Left lobe of liver (tissue), 2 donors: ENCODE results near the gene PGPEP1. TPM values are rescaled to one million over a fixed set of nuclear protein-coding genes. Genes with fewer than 3 reads are reported as not detected.
A peak's percentile ranks its signal among the peaks of the same experiment; 100 is the strongest.
"Not testable (repeated sequence)": the region's sequence is repeated elsewhere in the genome, so short reads cannot be mapped to it uniquely, and the experiment has no call there.

Source experiments
- ATAC-seq: fragments of 200-7000 bp; cut with Tn5 transposase; one replicate; pipeline ENCODE4 v1.9.1; 2020; ENCODE audit warnings: mild to moderate bottlenecking, moderate library complexity
- DNase-seq: peaks from one replicate; pipeline ENCODE4 v3.0.0-alpha.2; 2020; ENCODE audit warnings: low spot score
- total RNA-seq: library from RNA; stranded (reverse); gene quantifications from one replicate; pipeline ENCODE4 v1.2.1, GENCODE V29; 2021
- donor health status: DM: no; HTN: no; CAD: no; lungs with moderate emphysema.
- donor health status: DM: no; HTN: yes; CAD: no.

The PGPEP1 gene
- total RNA-seq, 1 donor from 2014 or later: 62.4 TPM

GRCh38 chr19:18308051-18308947 lies 32.1 kb upstream of the PGPEP1 start:
- no peak for DNase-seq
- ATAC-seq: peak; percentile 73

GRCh38 chr19:18308948-18309325 lies 31.5 kb upstream of the PGPEP1 start:
- no peak for DNase-seq
- ATAC-seq: no peak

- DNase-seq (no peak), ATAC-seq (no peak)
Measured at GRCh38 chr19:18309525-18310064, 30.8 kb upstream of the PGPEP1 start.

- DNase-seq (no peak), ATAC-seq (no peak)
Measured at GRCh38 chr19:18310118-18310909, 30.1 kb upstream of the PGPEP1 start.

- DNase-seq: no peak
- ATAC-seq: no peak
Measured at GRCh38 chr19:18310966-18311365, 29.4 kb upstream of the PGPEP1 start.

- ATAC-seq: no peak
- DNase-seq: no peak
Measured at GRCh38 chr19:18311502-18312091, 28.8 kb upstream of the PGPEP1 start.

GRCh38 chr19:18312092-18312534 lies 28.3 kb upstream of the PGPEP1 start:
- ATAC-seq (peak; percentile 12), DNase-seq (no peak)

- ATAC-seq: no peak
Measured at GRCh38 chr19:18313398-18313797, 27.0 kb upstream of the PGPEP1 start.

GRCh38 chr19:18317961-18318800 lies 22.2 kb upstream of the PGPEP1 start:
- DNase-seq (peak; percentile 56), ATAC-seq (peak; percentile 6)

More at GRCh38 chr19:18313398-18313797, 27.0 kb upstream of the PGPEP1 start:
- DNase-seq: no peak

- DNase-seq: peak; percentile 71
- peak; percentile 30 for ATAC-seq
Measured at GRCh38 chr19:18319591-18320135, 20.7 kb upstream of the PGPEP1 start.

- DNase-seq (no peak), ATAC-seq (no peak)
Measured at GRCh38 chr19:18320865-18321733, 19.3 kb upstream of the PGPEP1 start.

GRCh38 chr19:18321734-18322102 lies 18.7 kb upstream of the PGPEP1 start:
- DNase-seq: no peak
- no peak for ATAC-seq

GRCh38 chr19:18322318-18322758 lies 18.1 kb upstream of the PGPEP1 start:
- DNase-seq (no peak), ATAC-seq (peak; percentile 12)

GRCh38 chr19:18322759-18323460 lies 17.5 kb upstream of the PGPEP1 start, which contains the start of gene LSM4:
Gene LSM4 (minus strand): TSS chr19:18323076. CDS start chr19:18323020, 56 bp downstream.
- DNase-seq: peak; percentile 99
- ATAC-seq: peak; percentile 90

- DNase-seq: not testable (repeated sequence)
Measured at GRCh38 chr19:18324373-18324731, 16.0 kb upstream of the PGPEP1 start.

GRCh38 chr19:18326772-18327171 lies 13.6 kb upstream of the PGPEP1 start:
- ATAC-seq: no peak
- DNase-seq: no peak

More at GRCh38 chr19:18324373-18324731, 16.0 kb upstream of the PGPEP1 start:
- not testable (repeated sequence) for ATAC-seq

GRCh38 chr19:18328340-18329034 lies 11.9 kb upstream of the PGPEP1 start:
- DNase-seq (peak; percentile 92), ATAC-seq (peak; percentile 94)

- DNase-seq: no peak
- ATAC-seq: no peak
Measured at GRCh38 chr19:18329035-18329376, 11.4 kb upstream of the PGPEP1 start.
